OCI-LY7 (cell line): ENCODE results near the gene AXDND1. TPM values are rescaled to one million over a fixed set of nuclear protein-coding genes. Genes with fewer than 3 reads are reported as not detected.

Source experiments
- BruUV-seq: library from RNA; stranded (reverse); fragments of 400-500 nt; replicated peaks from 2 replicates; lab custom pipeline; 2021; lab: Mats Ljungman, UMichigan
- CTCF ChIA-PET: fragments of 300-600 bp; sonication (Branson Sonifier 250); formaldehyde crosslinking; loops from one replicate; lab custom pipeline; 2022; ENCODE audit warnings: antibody characterized with exemption; ENCODE audit not compliant: unreplicated experiment; lab: Charles Lee
- POLR2A ChIA-PET: fragments of 300-600 bp; sonication (Branson Sonifier 250); formaldehyde crosslinking; loops from one replicate; lab custom pipeline; 2022; ENCODE audit warnings: antibody characterized with exemption; lab: Charles Lee
- DNase-seq: peaks from one replicate; pipeline ENCODE4 v3.0.0-alpha.2; 2015; ENCODE audit warnings: low spot score
- H2AFZ ChIP-seq: fragments of 200-600 bp; sonication (generic), shearing (Covaris generic); 2 replicates; pipeline ENCODE4 v1.6.1; 2014; ENCODE audit warnings: mild to moderate bottlenecking, antibody characterized with exemption, low read length, moderate library complexity
- H3K27ac ChIP-seq: fragments of 200-600 bp; sonication (generic); 2 replicates; pipeline ENCODE4 v1.5.1; 2014; ENCODE audit warnings: mixed run types, low read depth, mild to moderate bottlenecking, moderate library complexity, low read length, inconsistent platforms; ENCODE audit not compliant: poor library complexity, severe bottlenecking
- H3K36me3 ChIP-seq: fragments of 200-600 bp; sonication (generic); 2 replicates; pipeline ENCODE4 v1.6.1; 2014; ENCODE audit warnings: mild to moderate bottlenecking, antibody characterized with exemption, low read length, moderate library complexity, mixed read lengths; ENCODE audit not compliant: insufficient read depth
- H3K4me1 ChIP-seq: fragments of 200-600 bp; sonication (generic); 2 replicates; pipeline ENCODE4 v1.5.1; 2014; ENCODE audit warnings: mild to moderate bottlenecking, low read length; ENCODE audit not compliant: insufficient read depth, poor library complexity, severe bottlenecking
- H3K4me2 ChIP-seq: fragments of 200-600 bp; sonication (generic); 2 replicates; pipeline ENCODE4 v1.6.1; 2014; ENCODE audit warnings: mild to moderate bottlenecking, low read length
- H3K4me3 ChIP-seq: fragments of 200-600 bp; sonication (generic); 2 replicates; pipeline ENCODE4 v1.5.1; 2014; ENCODE audit warnings: mild to moderate bottlenecking, low read depth, low read length; ENCODE audit not compliant: poor library complexity, severe bottlenecking
- H3K79me2 ChIP-seq: fragments of 200-600 bp; sonication (generic); 2 replicates; pipeline ENCODE4 v1.6.1; 2016; ENCODE audit warnings: low read depth, mild to moderate bottlenecking, low read length, moderate library complexity, mixed read lengths; ENCODE audit not compliant: insufficient read depth
- H3K9me2 ChIP-seq: fragments of 200-600 bp; sonication (generic); 2 replicates; pipeline ENCODE4 v1.6.1; 2016; ENCODE audit warnings: mild to moderate bottlenecking, low read length, mixed read lengths; ENCODE audit not compliant: insufficient read depth
- H3K9me3 ChIP-seq: fragments of 200-600 bp; sonication (generic); 2 replicates; pipeline ENCODE4 v1.6.1; 2014; ENCODE audit warnings: mild to moderate bottlenecking, mixed run types, low read length, mixed read lengths
- H4K20me1 ChIP-seq: fragments of 200-600 bp; sonication (generic); 2 replicates; pipeline ENCODE4 v1.6.1; 2014; ENCODE audit warnings: mild to moderate bottlenecking, antibody characterized with exemption, low read length, moderate library complexity, mixed read lengths; ENCODE audit not compliant: insufficient read depth
- EZH2phosphoT487 ChIP-seq: fragments of 200-600 bp; sonication (generic); IDR thresholded peaks from 2 replicates; pipeline ENCODE4 v1.6.1; 2018; ENCODE audit warnings: low read depth, borderline replicate concordance, mild to moderate bottlenecking, mixed run types, antibody characterized with exemption, low read length, moderate library complexity, mixed read lengths
- intact Hi-C: fragments of 100-400 bp; cut with micrococcal nuclease; formaldehyde crosslinking; loops from one replicate; pipeline ENCODE4 v1.10.0; 2022; ENCODE audit not compliant: unreplicated experiment
- total RNA-seq, 2 experiments: library from RNA; depleted of rRNA in 1 of 2; stranded (reverse); fragments of >200 nt in 1 of 2; shearing (Covaris generic) in 1 of 2; gene quantifications; 2 replicates each; pipeline ENCODE4 v1.2.3, GENCODE V29; 2014 to 2022
- TF ChIP-seq, protein P1 (sequence below): fragments of 200-600 bp; sonication (generic); conservative IDR thresholded peaks from 2 replicates; pipeline ENCODE4 v1.5.1; 2014; ENCODE audit warnings: mild to moderate bottlenecking, antibody characterized with exemption, low read length, moderate library complexity, mixed read lengths

AXDND1 gene
- total RNA-seq, 2 experiments from 2014 or later = 0.16 to 1.8 TPM

GRCh38 chr1:179321533-179322216 is 44.1 kb upstream of the AXDND1 start:
- POLR2A ChIA-PET = no interaction called here
- H3K79me2 ChIP-seq = peaks cover 24% of the 10 kb centered on the region; the same call in 1 of the 2 replicates

GRCh38 chr1:179322557-179322956 is 43.2 kb upstream of the AXDND1 start:
- H4K20me1 ChIP-seq = no peaks in the 10 kb centered on the region
- peaks cover 15% of the 10 kb centered on the region for H3K4me1 ChIP-seq
- H3K4me3 ChIP-seq = no peak overlapping the region
- TF ChIP-seq, protein P1, sequence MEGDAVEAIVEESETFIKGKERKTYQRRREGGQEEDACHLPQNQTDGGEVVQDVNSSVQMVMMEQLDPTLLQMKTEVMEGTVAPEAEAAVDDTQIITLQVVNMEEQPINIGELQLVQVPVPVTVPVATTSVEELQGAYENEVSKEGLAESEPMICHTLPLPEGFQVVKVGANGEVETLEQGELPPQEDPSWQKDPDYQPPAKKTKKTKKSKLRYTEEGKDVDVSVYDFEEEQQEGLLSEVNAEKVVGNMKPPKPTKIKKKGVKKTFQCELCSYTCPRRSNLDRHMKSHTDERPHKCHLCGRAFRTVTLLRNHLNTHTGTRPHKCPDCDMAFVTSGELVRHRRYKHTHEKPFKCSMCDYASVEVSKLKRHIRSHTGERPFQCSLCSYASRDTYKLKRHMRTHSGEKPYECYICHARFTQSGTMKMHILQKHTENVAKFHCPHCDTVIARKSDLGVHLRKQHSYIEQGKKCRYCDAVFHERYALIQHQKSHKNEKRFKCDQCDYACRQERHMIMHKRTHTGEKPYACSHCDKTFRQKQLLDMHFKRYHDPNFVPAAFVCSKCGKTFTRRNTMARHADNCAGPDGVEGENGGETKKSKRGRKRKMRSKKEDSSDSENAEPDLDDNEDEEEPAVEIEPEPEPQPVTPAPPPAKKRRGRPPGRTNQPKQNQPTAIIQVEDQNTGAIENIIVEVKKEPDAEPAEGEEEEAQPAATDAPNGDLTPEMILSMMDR = no peak
- TF ChIP-seq EZH2phosphoT487 = no peak
- no peaks in the 10 kb centered on the region for H3K9me2 ChIP-seq
- no peak overlapping the region for H2AFZ ChIP-seq
- CTCF ChIA-PET = no interaction called here
- peaks cover 22% of the 10 kb centered on the region; the same call in 1 of the 2 replicates for H3K79me2 ChIP-seq
- H3K27ac ChIP-seq = no peak overlapping the region
- DNase-seq = no peak
- no peak overlapping the region for H3K4me2 ChIP-seq
- POLR2A ChIA-PET = interaction anchor here (0.7 kb wide), 1 partner anchor 89 kb away, joined by 3 read pairs; no protein-coding TSS in a partner anchor
- no TSS peak for BruUV-seq
- intact Hi-C loops = no loop called here
- peaks cover 52% of the 10 kb centered on the region for H3K36me3 ChIP-seq
- no peaks in the 10 kb centered on the region for H3K9me3 ChIP-seq

More at GRCh38 chr1:179321533-179322216, 44.1 kb upstream of the AXDND1 start:
- no TSS peak for BruUV-seq
- no peak overlapping the region for H3K4me2 ChIP-seq
- H4K20me1 ChIP-seq = no peaks in the 10 kb centered on the region
- no peak overlapping the region for H2AFZ ChIP-seq
- no peak overlapping the region for H3K27ac ChIP-seq
- no peaks in the 10 kb centered on the region for H3K9me3 ChIP-seq
- H3K4me3 ChIP-seq = no peak overlapping the region
- H3K36me3 ChIP-seq = peaks cover 44% of the 10 kb centered on the region
- intact Hi-C loops = no loop called here
- no peak for DNase-seq
- no peaks in the 10 kb centered on the region for H3K9me2 ChIP-seq
- CTCF ChIA-PET = no interaction called here
- no peak for TF ChIP-seq EZH2phosphoT487
- TF ChIP-seq, protein P1 = no peak
- H3K4me1 ChIP-seq = peaks cover 15% of the 10 kb centered on the region

DNA sequence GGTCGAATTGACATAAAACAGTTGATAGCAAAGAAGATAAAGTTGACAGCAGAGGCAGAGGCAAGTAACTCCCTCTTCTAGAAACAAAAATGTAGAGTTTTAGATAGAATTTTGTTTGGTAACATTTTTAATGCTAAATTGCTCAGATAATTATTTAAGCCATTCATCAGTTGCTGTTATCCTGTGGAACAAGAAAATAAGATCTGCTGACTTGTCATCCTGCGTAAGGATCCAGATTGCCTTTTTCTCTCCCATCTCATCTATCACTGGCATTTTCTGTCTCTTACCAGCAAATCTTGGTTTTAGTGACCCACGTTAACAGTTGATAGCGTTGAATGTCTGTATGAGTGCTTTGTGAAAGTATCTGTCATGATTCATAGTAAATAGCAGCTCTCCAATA is 42.3 kb upstream of the AXDND1 start:
- Histone ChIP-seq H3K4me1 (peaks cover 6% of the 10 kb centered on the region), H3K9me3 (no peaks in the 10 kb centered on the region), H3K27ac (no peak overlapping the region), H3K4me3 (no peak overlapping the region), H4K20me1 (no peaks in the 10 kb centered on the region), H2AFZ (no peak overlapping the region), H3K4me2 (no peak overlapping the region), H3K36me3 (peaks cover 58% of the 10 kb centered on the region), H3K9me2 (no peaks in the 10 kb centered on the region), H3K79me2 (peaks cover 15% of the 10 kb centered on the region; the same call in 1 of the 2 replicates)
- POLR2A ChIA-PET = interaction anchor here (0.6 to 0.7 kb wide), 2 partner anchors 90 to 966 kb away, joined by 3 read pairs; no protein-coding TSS in a partner anchor
- BruUV-seq = no TSS peak
- CTCF ChIA-PET = no interaction called here
- intact Hi-C loops = no loop called here
- no peak for DNase-seq
- TF ChIP-seq, protein P1 = no peak
- TF ChIP-seq EZH2phosphoT487 = no peak
